Measurements from ENCODE around the gene LIPN. TPM values are rescaled to one million over a fixed set of nuclear protein-coding genes. Genes with fewer than 3 reads are reported as not detected.

The LIPN gene, protein sequence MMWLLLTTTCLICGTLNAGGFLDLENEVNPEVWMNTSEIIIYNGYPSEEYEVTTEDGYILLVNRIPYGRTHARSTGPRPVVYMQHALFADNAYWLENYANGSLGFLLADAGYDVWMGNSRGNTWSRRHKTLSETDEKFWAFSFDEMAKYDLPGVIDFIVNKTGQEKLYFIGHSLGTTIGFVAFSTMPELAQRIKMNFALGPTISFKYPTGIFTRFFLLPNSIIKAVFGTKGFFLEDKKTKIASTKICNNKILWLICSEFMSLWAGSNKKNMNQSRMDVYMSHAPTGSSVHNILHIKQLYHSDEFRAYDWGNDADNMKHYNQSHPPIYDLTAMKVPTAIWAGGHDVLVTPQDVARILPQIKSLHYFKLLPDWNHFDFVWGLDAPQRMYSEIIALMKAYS
- total RNA-seq = not detected in 2 replicates

DNA sequence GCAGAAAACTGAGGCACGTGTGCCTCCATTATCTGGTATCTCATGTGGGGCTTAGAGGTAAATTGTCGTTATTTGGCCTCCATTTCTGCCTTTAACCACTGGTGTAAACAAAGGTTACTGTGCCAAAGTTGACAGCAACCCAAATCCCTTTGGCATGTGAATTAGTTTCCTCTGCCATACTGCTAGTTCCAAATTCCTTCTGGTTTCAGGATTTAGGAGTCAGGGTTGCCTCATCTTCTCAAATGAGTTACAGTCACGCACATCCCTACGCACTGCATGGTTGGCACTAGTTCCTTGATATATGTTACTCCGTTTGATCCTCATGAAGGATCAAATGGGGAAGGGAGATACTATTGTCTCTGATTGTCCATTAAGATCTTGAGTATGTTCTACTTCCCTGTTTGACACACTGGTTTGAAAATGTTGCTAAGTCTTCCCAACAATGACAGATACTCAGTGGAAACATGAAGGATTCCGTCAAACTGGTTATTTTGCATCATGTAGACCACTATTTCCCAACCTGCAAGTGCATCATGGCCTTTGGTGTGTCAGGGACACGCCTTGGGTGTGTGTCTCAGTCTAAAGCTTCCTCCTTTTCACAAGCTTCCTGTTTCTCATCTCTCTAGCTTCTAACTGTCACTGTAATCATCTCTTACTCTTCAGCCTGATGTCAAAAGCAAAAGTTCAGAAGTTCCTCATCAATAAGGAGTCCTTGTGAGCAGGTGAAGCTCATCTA lies at the start of gene LIPN:
LIPN (plus strand) TSS at position 655 of the 736 bp plus-strand sequence. CDS start 1,386 bp downstream, outside the sequence.

DNA sequence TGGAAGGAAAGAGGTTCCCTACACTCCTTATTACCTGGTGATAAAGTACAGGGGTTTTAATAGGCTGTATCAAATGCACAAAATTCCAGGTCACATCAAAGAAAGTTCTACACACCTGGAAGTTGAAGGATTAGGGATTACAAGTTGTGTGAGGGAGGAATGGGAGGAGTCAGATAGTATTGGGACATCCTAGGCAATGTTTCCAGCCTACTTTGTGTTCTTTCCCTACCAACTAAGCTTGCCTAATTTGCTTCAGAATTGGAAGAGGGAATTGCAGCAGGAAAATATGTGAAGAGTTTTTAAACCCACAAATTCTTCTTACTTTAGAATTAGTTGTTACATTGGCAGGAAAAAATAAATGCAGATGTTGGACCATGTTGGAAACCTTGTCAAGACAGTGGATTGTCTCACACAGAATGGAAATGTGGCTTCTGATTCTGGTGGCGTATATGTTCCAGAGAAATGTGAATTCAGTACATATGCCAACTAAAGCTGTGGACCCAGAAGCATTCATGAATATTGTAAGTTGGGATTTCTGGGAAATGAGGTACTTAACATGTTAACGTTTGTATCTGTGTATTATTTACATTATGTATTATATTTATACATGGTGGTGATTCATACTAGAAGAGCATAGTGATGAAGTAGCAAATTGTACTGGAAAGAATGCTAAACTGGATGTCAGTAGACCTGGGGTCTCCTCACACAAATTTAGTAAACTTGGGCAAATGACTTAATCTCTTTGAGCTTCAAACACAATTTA lies 42.9 kb downstream of the LIPN start, which contains the start of gene LIPM:
LIPM (plus strand) TSS at position 208 of the 763 bp plus-strand sequence; CDS start at position 375, 167 bp downstream.

Other genes with a start within 250 kb of the LIPN start
- 3.2 and 5.7 TPM in 2 replicates for gene RNLS, start 176.7 kb upstream of the LIPN start, total RNA-seq
- 0.07 TPM in 1 of 2 replicates, not detected in the other for gene LIPJ, start 173.3 kb upstream of the LIPN start, total RNA-seq
- gene LIPF, start 95.6 kb upstream of the LIPN start, total RNA-seq = not detected in 2 replicates
- not detected in 2 replicates for gene LIPK, start 53.8 kb upstream of the LIPN start, total RNA-seq
- gene LIPM, start 42.7 kb downstream of the LIPN start, total RNA-seq = not detected in 2 replicates
- not detected in 2 replicates for gene ANKRD22, start 91.8 kb downstream of the LIPN start, total RNA-seq
- gene STAMBPL1, start 120.2 kb downstream of the LIPN start, total RNA-seq = 1.9 and 6.5 TPM in 2 replicates
- 26.8 and 29.8 TPM in 2 replicates for gene ACTA2, start 192.8 kb downstream of the LIPN start, total RNA-seq
- gene FAS, start 230.8 kb downstream of the LIPN start, total RNA-seq = 24.3 and 28.2 TPM in 2 replicates

Data from thoracic aorta endothelial cell (primary cell).